Breast epithelium (tissue), 3 donors: Measurements from ENCODE around the gene TMCC2.

Experiments
- CTCF ChIP-seq, 3 donors: fragments of 450-650 bp; IDR thresholded peaks; one replicate each; pipeline ENCODE4 v1.5.1; 2016 to 2017; ENCODE audit warnings: antibody characterized with exemption in 3 of 3, mild to moderate bottlenecking in 3 of 3, moderate library complexity in 3 of 3
- POLR2A ChIP-seq: fragments of 450-650 bp; IDR thresholded peaks from one replicate; pipeline ENCODE4 v1.6.1; 2016; ENCODE audit warnings: antibody characterized with exemption, mild to moderate bottlenecking, moderate library complexity
- POLR2AphosphoS5 ChIP-seq, 3 donors: sonication (generic); formaldehyde crosslinking; IDR thresholded peaks; one replicate each; pipeline ENCODE4 v1.6.1; 2017; ENCODE audit warnings: antibody characterized with exemption in 3 of 3

DNA sequence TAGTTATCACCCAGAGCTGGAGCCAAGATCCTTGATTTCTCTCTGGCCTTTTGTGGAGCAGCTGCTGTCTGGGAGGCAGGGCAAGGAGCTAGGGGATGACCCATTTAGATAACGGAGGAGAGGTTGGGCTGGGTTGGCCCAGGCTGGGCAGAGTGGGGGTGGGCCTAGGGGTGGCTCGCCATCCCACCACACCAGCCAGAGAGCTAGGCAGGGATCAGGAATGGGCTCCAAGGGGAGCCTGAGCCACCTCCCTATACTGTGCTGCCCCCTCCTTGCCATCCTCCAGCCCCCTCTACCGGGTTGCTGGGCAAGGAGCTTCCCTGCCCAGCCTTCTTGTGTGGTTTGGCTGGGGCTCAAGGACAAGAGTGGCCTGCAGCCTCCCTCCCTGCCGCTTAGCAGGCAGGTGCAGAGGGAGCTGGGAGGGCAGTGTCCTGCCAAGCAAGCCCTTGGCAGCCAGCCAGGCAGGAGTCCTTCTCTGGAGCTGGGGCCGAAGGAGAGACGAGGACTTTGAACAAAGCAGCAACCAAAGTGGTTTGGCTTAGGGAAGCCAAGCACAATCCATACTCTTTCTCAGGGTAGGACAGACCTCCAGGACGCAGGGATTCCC, 89.7 kb downstream of the TMCC2 start:
- peak in 1 of 3 donors; percentile 52 for TF ChIP-seq POLR2AphosphoS5 (IDR thresholded peaks at IDR 0.05)
- no peak for TF ChIP-seq POLR2A
- no peak for TF ChIP-seq CTCF (IDR thresholded peaks at IDR 0.05)
